Hepatocyte (in vitro differentiated cells): ENCODE results near the gene PDX1. TPM values are rescaled to one million over a fixed set of nuclear protein-coding genes. Genes with fewer than 3 reads are reported as not detected.

Experiments used
- DNase-seq: peaks from one replicate; pipeline ENCODE4 v3.0.0-alpha.2; 2016; ENCODE audit warnings: low spot score
- H2AFZ ChIP-seq: fragments of 200-600 bp; sonication (generic); 2 replicates; pipeline ENCODE4 v1.6.0; 2016; ENCODE audit warnings: antibody characterized with exemption, mild to moderate bottlenecking
- H3K27ac ChIP-seq: fragments of 200-600 bp; sonication (generic); 2 replicates; pipeline ENCODE4 v1.5.1; 2016; ENCODE audit warnings: mild to moderate bottlenecking
- H3K27me3 ChIP-seq: fragments of 200-600 bp; sonication (generic); 2 replicates; pipeline ENCODE4 v1.6.1; 2016
- H3K36me3 ChIP-seq: fragments of 200-600 bp; sonication (generic); replicated peaks from 2 replicates; pipeline ENCODE4 v1.5.1; 2016; ENCODE audit warnings: low read depth; ENCODE audit not compliant: insufficient read depth
- H3K4me1 ChIP-seq: fragments of 200-600 bp; sonication (generic); 2 replicates; pipeline ENCODE4 v1.5.1; 2016; ENCODE audit warnings: mild to moderate bottlenecking, moderate library complexity; ENCODE audit not compliant: insufficient read depth
- H3K4me2 ChIP-seq: fragments of 200-600 bp; sonication (generic); 2 replicates; pipeline ENCODE4 v1.6.0; 2016
- H3K4me3 ChIP-seq: fragments of 200-600 bp; sonication (generic); 2 replicates; pipeline ENCODE4 v1.5.1; 2016; ENCODE audit warnings: mild to moderate bottlenecking
- H3K79me2 ChIP-seq: fragments of 200-600 bp; sonication (generic); 2 replicates; pipeline ENCODE4 v1.6.0; 2017; ENCODE audit warnings: mild to moderate bottlenecking
- H3K9me2 ChIP-seq: fragments of 200-600 bp; sonication (generic); replicated peaks from 2 replicates; pipeline ENCODE4 v1.6.0; 2017; ENCODE audit warnings: mild to moderate bottlenecking; ENCODE audit not compliant: insufficient read depth
- H3K9me3 ChIP-seq: fragments of 200-600 bp; sonication (generic); 2 replicates; pipeline ENCODE4 v1.5.1; 2016; ENCODE audit warnings: low read depth, mild to moderate bottlenecking
- H4K20me1 ChIP-seq: fragments of 200-600 bp; sonication (generic); 2 replicates; pipeline ENCODE4 v1.6.0; 2016; ENCODE audit warnings: mild to moderate bottlenecking; ENCODE audit not compliant: insufficient read depth, poor library complexity, severe bottlenecking
- EZH2 ChIP-seq: fragments of 200-600 bp; sonication (generic); IDR thresholded peaks from 2 replicates; pipeline ENCODE4 v1.6.1; 2016; ENCODE audit warnings: antibody characterized with exemption, mild to moderate bottlenecking, borderline replicate concordance
- EZH2phosphoT487 ChIP-seq: fragments of 200-600 bp; sonication (generic); IDR thresholded peaks from one replicate; pipeline ENCODE4 v1.6.1; 2018; ENCODE audit warnings: antibody characterized with exemption, mild to moderate bottlenecking, low read depth, moderate library complexity; ENCODE audit not compliant: unreplicated experiment, severe bottlenecking
- WGBS: methylation state at CpG from one replicate; pipeline ENCODE4 v1.1.6; 2016; ENCODE audit warnings: low lambda C conversion rate; ENCODE audit errors: missing lambda C conversion rate; 5-methylcytosine and 5-hydroxymethylcytosine counted together
- polyA plus RNA-seq: library from polyadenylated mRNA; unstranded; fragments of >200 nt; fragmentation: Nextera tagmentation; extraction: Ambion mirVana; gene quantifications from 2 replicates; pipeline ENCODE4 v1.2.1, GENCODE V29; 2016
- total RNA-seq: library from RNA; depleted of rRNA; stranded (reverse); fragments of >200 nt; gene quantifications from 2 replicates; pipeline ENCODE4 v1.2.3, GENCODE V29; 2014
- TF ChIP-seq, protein P1 (sequence below): fragments of 200-600 bp; sonication (generic); IDR thresholded peaks from 2 replicates; pipeline ENCODE4 v1.5.1; 2016; ENCODE audit warnings: antibody characterized with exemption, mild to moderate bottlenecking; ENCODE audit not compliant: poor library complexity

PDX1 gene
- total and polyA plus RNA-seq, 2 experiments from 2014 or later = 1.3 to 1.8 TPM

DNA sequence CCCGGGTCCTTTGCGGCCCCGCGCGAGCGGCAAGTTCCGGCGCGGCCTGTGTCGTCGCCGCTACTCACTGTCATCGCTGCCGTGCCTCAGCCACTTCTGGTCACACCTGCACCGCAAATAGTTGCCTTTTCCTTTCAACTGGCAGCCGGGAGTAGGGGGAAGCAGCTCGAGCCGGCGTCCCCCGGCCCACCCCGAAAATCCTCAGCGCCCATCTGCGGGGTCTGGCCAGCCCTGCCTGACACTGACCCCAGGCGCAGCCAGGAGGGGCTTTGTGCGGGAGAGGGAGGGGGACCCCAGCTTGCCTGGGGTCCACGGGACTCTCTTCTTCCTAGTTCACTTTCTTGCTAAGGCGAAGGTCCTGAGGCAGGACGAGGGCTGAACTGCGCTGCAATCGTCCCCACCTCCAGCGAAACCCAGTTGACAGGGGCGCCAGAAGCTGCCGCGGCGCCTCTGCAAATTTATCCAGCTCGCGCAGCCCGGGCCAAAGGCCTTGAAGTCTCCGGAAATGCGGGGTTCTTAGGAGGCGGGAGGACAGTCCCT, 1.7 kb downstream of the PDX1 start:
- peak overlapping the region; percentile 62 for H3K4me3 ChIP-seq
- H3K27me3 ChIP-seq = peaks cover 100% of the 10 kb centered on the region
- no peak for DNase-seq
- 8% methylated on average over 36 of the region's 41 CpGs for WGBS
- H3K36me3 ChIP-seq = no peaks in the 10 kb centered on the region
- no peaks in the 10 kb centered on the region for H3K79me2 ChIP-seq
- H2AFZ ChIP-seq = peak overlapping the region; percentile 69
- TF ChIP-seq EZH2phosphoT487 = peak; percentile 1
- TF ChIP-seq EZH2 = no peak
- H3K9me3 ChIP-seq = no peaks in the 10 kb centered on the region
- H3K4me2 ChIP-seq = peak overlapping the region; percentile 93
- no peak overlapping the region for H3K27ac ChIP-seq
- H4K20me1 ChIP-seq = no peaks in the 10 kb centered on the region
- H3K9me2 ChIP-seq = no peaks in the 10 kb centered on the region
- peaks cover 19% of the 10 kb centered on the region for H3K4me1 ChIP-seq

DNA sequence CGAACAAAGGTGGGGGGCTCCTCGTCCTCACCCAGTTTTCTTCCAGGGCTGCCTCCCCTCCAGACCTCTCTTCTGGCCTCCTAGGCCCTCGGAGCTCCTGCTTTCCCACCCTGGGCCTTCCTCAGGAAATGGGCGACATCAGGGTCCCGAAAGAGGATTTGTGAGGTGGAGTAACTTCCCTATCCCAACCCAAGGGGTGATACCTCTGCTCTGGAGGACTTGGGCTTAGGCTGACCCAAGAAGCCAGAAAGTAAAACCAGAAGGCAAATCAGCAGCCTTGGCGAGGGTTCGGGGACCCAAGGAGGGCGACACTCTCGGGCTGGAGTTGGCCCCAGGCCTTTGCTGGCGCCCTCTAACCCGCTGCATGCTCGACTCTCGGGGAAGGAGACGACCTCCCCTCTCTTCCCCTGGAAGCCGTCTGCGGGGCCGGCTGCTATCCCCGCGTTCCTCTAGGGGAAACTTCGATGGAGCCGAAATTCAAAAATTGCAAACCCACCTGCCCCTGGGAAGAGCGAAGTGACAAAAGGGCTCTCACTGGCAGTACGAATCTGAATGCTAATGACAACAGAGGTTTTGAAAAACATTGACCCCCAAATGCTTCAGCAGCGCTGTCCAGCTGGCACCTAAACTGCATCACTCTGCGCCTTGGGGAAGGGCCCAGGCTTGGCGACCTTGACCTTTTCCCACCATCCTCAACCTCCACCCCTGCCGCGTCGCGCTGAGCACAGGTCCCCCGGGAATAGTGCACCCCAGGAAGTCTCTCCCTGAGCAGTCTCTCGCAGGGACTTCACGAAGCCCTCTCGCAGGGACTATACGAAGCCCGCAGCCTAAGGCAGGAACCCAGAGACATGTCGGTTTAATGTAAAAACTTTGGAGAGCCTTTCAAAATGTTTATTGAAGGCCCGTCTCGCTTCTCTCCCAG, 2.4 kb downstream of the PDX1 start:
- H3K4me1 ChIP-seq = peaks cover 19% of the 10 kb centered on the region
- no peak overlapping the region for H3K4me3 ChIP-seq
- 16% methylated on average over 39 of the region's 39 CpGs for WGBS
- H4K20me1 ChIP-seq = no peaks in the 10 kb centered on the region
- H3K27ac ChIP-seq = no peak overlapping the region
- TF ChIP-seq EZH2phosphoT487 (peak; percentile 66), EZH2 (peak; percentile 66)
- TF ChIP-seq, protein P1, sequence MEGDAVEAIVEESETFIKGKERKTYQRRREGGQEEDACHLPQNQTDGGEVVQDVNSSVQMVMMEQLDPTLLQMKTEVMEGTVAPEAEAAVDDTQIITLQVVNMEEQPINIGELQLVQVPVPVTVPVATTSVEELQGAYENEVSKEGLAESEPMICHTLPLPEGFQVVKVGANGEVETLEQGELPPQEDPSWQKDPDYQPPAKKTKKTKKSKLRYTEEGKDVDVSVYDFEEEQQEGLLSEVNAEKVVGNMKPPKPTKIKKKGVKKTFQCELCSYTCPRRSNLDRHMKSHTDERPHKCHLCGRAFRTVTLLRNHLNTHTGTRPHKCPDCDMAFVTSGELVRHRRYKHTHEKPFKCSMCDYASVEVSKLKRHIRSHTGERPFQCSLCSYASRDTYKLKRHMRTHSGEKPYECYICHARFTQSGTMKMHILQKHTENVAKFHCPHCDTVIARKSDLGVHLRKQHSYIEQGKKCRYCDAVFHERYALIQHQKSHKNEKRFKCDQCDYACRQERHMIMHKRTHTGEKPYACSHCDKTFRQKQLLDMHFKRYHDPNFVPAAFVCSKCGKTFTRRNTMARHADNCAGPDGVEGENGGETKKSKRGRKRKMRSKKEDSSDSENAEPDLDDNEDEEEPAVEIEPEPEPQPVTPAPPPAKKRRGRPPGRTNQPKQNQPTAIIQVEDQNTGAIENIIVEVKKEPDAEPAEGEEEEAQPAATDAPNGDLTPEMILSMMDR = no peak
- peaks cover 100% of the 10 kb centered on the region for H3K27me3 ChIP-seq
- no peak for DNase-seq
- H3K9me2 ChIP-seq = no peaks in the 10 kb centered on the region
- H3K36me3 ChIP-seq = no peaks in the 10 kb centered on the region
- H3K4me2 ChIP-seq = peak overlapping the region; percentile 93
- H2AFZ ChIP-seq = no peak overlapping the region
- no peaks in the 10 kb centered on the region for H3K9me3 ChIP-seq
- H3K79me2 ChIP-seq = no peaks in the 10 kb centered on the region

DNA sequence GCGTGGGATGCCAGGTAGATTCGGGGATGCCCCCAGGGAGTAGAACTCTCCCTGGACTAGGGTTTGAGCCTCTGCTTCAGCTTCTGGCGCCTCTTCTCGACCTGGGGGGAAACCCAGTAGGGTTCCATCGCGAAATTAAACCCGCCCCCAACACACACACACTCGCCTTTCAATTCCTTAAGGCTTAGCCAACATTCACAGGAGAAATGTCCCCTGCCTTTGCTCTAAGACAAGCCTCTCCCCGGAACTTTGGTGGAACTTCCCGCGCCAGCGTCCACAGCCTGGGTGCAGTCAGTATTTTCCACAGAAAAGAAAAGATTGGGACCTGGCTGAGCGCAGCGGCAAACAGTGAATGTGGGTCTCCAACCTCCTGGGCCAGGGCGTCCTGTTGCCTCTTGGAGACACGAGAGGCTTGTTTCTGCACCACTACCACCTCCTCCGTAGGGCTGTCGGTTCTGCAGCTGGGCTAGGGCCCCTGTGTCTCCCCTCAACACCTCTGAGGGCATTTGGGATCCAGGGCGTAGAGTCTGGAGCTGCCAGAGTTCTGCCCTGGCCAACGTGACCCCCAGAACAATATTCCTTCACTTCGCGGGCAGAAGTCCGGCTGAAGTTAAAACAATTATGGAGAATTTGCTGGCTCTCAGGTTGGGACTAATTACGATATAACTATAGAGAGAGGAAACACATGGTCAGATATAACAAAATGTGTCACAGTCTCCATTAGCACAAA, 3.2 kb downstream of the PDX1 start:
- TF ChIP-seq, protein P1 = no peak
- TF ChIP-seq EZH2phosphoT487 (peak; percentile 20), EZH2 (peak; percentile 15)
- H3K4me2 ChIP-seq = no peak overlapping the region

More for the DNA sequence above, 3.2 kb downstream of the PDX1 start:
- 24% methylated on average over 24 of the region's 24 CpGs for WGBS
- no peak for DNase-seq
- H3K27ac ChIP-seq = no peak overlapping the region
- H3K4me1 ChIP-seq = peaks cover 19% of the 10 kb centered on the region
- no peaks in the 10 kb centered on the region for H3K9me2 ChIP-seq
- no peak overlapping the region for H3K4me3 ChIP-seq
- no peaks in the 10 kb centered on the region for H3K9me3 ChIP-seq
- H3K36me3 ChIP-seq = no peaks in the 10 kb centered on the region
- H4K20me1 ChIP-seq = no peaks in the 10 kb centered on the region
- no peaks in the 10 kb centered on the region for H3K79me2 ChIP-seq
- no peak overlapping the region for H2AFZ ChIP-seq
- H3K27me3 ChIP-seq = peaks cover 100% of the 10 kb centered on the region
